ENCODE measurements around the gene C1QTNF3. TPM values are rescaled to one million over a fixed set of nuclear protein-coding genes. Genes with fewer than 3 reads are reported as not detected.
"Not testable (repeated sequence)": the region's sequence is repeated elsewhere in the genome, so short reads cannot be mapped to it uniquely, and the experiment has no call there.

Gene C1QTNF3
- total RNA-seq, 4 donors from 2014 or later: 5.0 to 9.4 (median 7.0) TPM

DNA sequence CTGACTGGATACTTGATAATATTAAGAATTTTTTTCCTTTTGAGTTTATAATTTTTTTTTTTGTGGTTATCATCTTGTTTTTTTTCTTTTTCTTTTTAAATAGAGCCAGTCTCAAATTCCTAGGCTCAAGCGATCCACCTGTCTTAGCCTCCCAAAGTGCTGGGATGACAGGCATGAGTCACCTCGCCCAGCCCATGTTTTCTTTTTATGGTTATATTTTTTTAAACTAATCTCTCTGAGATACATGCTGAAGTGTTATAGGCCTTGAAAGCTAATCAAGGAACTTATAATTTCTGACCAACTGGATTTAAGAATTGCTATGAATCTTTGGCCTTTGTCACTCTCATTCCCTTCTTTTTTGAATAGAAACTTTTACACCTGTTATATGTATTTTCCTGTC lies 28.4 kb downstream of the C1QTNF3 start:
- H3K4me1 ChIP-seq: peaks cover 0 to 6% (median 0%) of the 10 kb centered on the region in 4 donors
- H3K4me3 ChIP-seq: no peak overlapping the region
- no peak overlapping the region for H3K27ac ChIP-seq
- no peak for DNase-seq (ENCODE audit: low spot score in 2 of 2)
- WGBS, 2 donors: 92 to 100% methylated on average over 2 of the region's 2 CpGs
- no peaks in the 10 kb centered on the region for H3K9me3 ChIP-seq
- TF ChIP-seq, protein P1, sequence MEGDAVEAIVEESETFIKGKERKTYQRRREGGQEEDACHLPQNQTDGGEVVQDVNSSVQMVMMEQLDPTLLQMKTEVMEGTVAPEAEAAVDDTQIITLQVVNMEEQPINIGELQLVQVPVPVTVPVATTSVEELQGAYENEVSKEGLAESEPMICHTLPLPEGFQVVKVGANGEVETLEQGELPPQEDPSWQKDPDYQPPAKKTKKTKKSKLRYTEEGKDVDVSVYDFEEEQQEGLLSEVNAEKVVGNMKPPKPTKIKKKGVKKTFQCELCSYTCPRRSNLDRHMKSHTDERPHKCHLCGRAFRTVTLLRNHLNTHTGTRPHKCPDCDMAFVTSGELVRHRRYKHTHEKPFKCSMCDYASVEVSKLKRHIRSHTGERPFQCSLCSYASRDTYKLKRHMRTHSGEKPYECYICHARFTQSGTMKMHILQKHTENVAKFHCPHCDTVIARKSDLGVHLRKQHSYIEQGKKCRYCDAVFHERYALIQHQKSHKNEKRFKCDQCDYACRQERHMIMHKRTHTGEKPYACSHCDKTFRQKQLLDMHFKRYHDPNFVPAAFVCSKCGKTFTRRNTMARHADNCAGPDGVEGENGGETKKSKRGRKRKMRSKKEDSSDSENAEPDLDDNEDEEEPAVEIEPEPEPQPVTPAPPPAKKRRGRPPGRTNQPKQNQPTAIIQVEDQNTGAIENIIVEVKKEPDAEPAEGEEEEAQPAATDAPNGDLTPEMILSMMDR (IDR thresholded peaks at IDR 0.05): no peak
- TF ChIP-seq POLR2A (IDR thresholded peaks at IDR 0.05) (no peak), EP300 (IDR thresholded peaks at IDR 0.05) (no peak)
- peaks cover 0 to 15% (median 0%) of the 10 kb centered on the region in 3 donors for H3K36me3 ChIP-seq
- no peaks in the 10 kb centered on the region for H3K27me3 ChIP-seq

DNA sequence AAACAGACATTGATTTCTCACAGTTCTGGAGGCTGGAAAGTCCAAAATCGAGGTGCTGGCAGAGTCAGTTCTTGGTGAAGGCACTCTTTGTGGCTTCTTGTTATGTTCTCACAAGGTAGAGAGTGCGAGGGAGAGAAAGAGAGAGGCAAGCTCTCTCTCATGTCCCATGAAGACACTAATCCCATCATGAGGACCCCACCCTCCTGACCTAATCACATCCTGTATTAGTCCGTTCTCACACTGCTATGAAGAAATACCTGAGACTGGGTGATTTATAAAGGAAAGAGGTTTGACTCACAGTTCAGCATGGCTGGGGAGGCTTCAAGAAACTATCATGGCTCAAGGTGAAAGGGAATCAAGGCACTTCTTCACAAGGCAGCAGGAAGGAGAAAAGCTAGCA lies 29.5 kb downstream of the C1QTNF3 start:
- no peak for DNase-seq (ENCODE audit: low spot score in 2 of 2)
- WGBS, 2 donors: 90 to 96% methylated on average over 3 of the region's 3 CpGs
- Histone ChIP-seq H3K27ac (no peak overlapping the region), H3K36me3 (peaks cover 0 to 7% (median 0%) of the 10 kb centered on the region in 3 donors), H3K9me3 (no peaks in the 10 kb centered on the region), H3K4me3 (no peak overlapping the region), H3K4me1 (peaks cover 0 to 14% (median 0%) of the 10 kb centered on the region in 4 donors), H3K27me3 (no peaks in the 10 kb centered on the region)
- TF ChIP-seq POLR2A (IDR thresholded peaks at IDR 0.05): no peak
- TF ChIP-seq, protein P1 (IDR thresholded peaks at IDR 0.05): no peak
- no peak for TF ChIP-seq EP300 (IDR thresholded peaks at IDR 0.05)

DNA sequence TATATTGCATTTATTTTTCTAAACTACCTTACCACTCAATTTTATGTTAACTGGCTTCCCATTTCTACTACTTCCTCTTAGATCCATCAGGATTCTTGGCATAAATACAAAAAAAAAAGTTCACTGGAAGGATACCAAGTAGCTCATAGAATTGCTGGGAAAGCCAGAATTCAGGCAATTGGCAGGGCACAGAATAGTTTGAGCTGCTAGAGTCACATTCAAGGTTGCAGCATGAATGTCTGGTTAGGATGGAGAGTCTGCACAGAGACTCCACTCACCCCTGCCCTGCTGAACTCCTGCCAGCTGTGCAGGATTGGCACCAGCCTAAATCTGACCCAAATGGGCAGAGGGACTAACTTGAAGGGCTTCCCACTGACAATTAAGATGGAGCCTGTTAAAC lies 30.2 kb downstream of the C1QTNF3 start:
- Histone ChIP-seq H3K36me3 (peaks cover 0 to 7% (median 0%) of the 10 kb centered on the region in 3 donors), H3K4me3 (no peak overlapping the region), H3K4me1 (peaks cover 0 to 14% (median 0%) of the 10 kb centered on the region in 4 donors), H3K27me3 (no peaks in the 10 kb centered on the region), H3K27ac (no peak overlapping the region), H3K9me3 (no peaks in the 10 kb centered on the region)
- DNase-seq (ENCODE audit: low spot score in 2 of 2): no peak
- TF ChIP-seq, protein P1 (IDR thresholded peaks at IDR 0.05): no peak
- TF ChIP-seq EP300 (IDR thresholded peaks at IDR 0.05): no peak
- TF ChIP-seq POLR2A (IDR thresholded peaks at IDR 0.05): no peak

DNA sequence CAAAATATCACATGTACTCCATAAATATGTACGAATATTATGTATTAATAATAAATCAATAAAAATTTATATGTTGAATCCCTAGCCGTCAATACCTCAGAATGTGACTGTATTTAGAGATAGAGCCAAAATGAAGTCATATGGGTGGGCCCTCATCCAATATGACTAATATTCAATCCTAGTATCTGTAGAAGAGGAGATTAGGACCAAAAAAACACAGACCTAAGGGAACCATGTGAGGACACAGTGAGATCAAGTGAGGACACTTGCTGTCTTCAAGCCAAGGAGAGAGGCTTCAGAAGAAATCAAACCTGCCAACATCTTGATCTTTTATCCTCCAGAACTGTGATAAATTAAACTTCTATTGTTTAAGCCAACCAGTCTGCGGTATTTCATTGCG lies 31.5 kb downstream of the C1QTNF3 start:
- TF ChIP-seq, protein P1 (IDR thresholded peaks at IDR 0.05): no peak
- no peak for TF ChIP-seq EP300 (IDR thresholded peaks at IDR 0.05)
- no peak for TF ChIP-seq POLR2A (IDR thresholded peaks at IDR 0.05)
- H3K27me3 ChIP-seq: no peaks in the 10 kb centered on the region
- no peak overlapping the region for H3K4me3 ChIP-seq
- peaks cover 0 to 20% (median 6%) of the 10 kb centered on the region in 4 donors for H3K4me1 ChIP-seq
- H3K27ac ChIP-seq: no peak overlapping the region
- no peak for DNase-seq (ENCODE audit: low spot score in 2 of 2)
- H3K36me3 ChIP-seq: peaks cover 0 to 7% (median 0%) of the 10 kb centered on the region in 3 donors
- no peaks in the 10 kb centered on the region for H3K9me3 ChIP-seq
- 74 to 83% methylated on average over 4 of the region's 4 CpGs for WGBS, 2 donors

DNA sequence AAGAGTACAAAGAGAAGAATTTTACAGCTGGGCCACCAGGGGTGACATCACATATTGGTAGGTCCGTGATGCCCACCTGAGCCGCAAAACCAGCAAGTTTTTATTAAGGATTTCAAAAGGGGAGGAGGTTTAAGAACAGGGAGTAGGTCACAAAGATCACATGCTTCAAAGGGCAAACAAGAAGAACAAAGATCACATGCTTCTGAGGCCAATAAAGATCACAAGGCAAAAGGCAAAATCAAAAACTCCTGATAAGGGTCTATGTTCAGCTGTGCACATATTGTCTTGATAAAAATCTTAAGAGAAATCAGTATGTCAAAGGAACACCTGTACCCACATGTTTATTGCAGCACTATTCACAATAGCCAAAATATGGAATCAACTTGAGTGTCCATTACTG lies 32.9 kb downstream of the C1QTNF3 start:
- not testable (repeated sequence) for H3K9me3 ChIP-seq; DNase-seq (ENCODE audit: low spot score in 2 of 2); H3K27me3 ChIP-seq; H3K36me3 ChIP-seq; H3K27ac ChIP-seq; H3K4me3 ChIP-seq
- 81 to 91% methylated on average over 2 of the region's 2 CpGs for WGBS, 2 donors
- H3K4me1 ChIP-seq: peaks cover 0 to 24% (median 8%) of the 10 kb centered on the region in 4 donors

DNA sequence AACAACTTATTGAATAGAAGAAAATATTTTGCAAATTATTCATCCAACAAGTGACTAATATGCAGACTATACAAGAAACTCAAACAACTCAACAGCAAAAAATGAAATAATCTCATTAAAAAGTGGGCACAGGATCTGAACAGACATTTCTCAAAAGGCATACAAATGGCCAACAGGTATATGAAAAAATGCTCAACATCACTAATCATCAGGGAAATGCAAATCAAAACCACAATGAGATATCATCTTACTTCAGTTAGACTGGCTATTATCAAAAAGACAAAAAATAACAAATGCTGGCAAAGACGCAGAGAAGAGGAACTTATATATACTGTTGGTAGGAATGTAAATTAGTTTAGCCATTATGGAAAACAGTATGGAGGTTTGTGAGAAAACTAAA lies 33.4 kb downstream of the C1QTNF3 start:
- 76 to 85% methylated on average over 1 of the region's 1 CpG for WGBS, 2 donors
- Histone ChIP-seq H3K36me3 (no peaks in the 10 kb centered on the region), H3K9me3 (no peaks in the 10 kb centered on the region)

More for the DNA sequence above, 33.4 kb downstream of the C1QTNF3 start:
- Histone ChIP-seq H3K4me1 (peaks cover 0 to 24% (median 8%) of the 10 kb centered on the region in 4 donors), H3K4me3 (no peak overlapping the region), H3K27ac (no peak overlapping the region), H3K27me3 (no peaks in the 10 kb centered on the region)
- TF ChIP-seq, protein P1 (IDR thresholded peaks at IDR 0.05): no peak
- DNase-seq (ENCODE audit: low spot score in 2 of 2): no peak

Measured in tibial nerve (tissue), 4 donors.